Measurements from ENCODE around the gene CXXC5.

DNA sequence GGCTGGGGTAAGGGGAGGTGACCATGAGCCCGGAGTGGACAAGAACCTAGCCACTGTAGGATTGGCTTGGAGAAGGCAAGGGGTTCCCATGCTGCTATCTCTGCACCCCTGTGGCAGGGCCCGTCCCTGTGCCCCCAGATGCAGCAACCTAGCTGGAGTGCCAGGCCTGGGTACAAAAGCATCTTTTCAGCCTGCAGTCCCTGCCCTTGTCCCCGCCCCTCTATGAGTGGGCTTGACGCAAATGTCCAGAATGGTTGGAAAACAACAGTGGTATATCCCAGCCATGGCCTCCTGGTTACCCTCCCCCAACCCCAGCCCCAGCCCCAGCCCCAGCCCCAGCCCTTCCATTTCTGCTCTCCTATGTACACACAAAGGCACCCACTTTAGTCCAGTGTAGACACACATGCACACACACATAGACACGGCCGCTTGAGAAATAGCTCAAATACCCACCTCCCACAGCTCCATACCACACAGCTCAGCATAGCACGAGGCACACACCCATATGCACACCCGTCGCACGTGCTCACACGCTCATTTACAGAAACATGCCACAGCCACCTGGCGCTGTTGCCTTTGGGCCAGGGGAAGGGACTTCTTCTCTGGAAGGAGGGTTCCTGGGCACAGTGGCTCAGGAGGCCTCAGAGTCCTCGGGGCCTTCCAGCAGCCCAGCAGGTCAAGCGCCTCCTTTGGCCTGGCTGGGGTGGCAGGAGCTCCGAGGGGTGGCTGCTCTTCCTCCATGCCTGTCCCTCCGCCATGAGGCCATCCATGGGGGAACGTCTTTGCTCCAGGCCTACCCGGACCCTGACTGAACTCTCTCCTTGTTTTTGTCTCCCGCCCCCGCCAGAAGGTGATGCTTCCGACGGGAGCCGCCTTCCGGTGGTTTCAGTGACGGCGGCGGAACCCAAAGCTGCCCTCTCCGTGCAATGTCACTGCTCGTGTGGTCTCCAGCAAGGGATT, 34.1 kb downstream of the CXXC5 start:
- TF ChIP-seq, protein P1, sequence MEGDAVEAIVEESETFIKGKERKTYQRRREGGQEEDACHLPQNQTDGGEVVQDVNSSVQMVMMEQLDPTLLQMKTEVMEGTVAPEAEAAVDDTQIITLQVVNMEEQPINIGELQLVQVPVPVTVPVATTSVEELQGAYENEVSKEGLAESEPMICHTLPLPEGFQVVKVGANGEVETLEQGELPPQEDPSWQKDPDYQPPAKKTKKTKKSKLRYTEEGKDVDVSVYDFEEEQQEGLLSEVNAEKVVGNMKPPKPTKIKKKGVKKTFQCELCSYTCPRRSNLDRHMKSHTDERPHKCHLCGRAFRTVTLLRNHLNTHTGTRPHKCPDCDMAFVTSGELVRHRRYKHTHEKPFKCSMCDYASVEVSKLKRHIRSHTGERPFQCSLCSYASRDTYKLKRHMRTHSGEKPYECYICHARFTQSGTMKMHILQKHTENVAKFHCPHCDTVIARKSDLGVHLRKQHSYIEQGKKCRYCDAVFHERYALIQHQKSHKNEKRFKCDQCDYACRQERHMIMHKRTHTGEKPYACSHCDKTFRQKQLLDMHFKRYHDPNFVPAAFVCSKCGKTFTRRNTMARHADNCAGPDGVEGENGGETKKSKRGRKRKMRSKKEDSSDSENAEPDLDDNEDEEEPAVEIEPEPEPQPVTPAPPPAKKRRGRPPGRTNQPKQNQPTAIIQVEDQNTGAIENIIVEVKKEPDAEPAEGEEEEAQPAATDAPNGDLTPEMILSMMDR (conservative IDR thresholded peaks at IDR 0.05 in 1 of 2, IDR thresholded peaks at IDR 0.05 in 1 of 2; ENCODE audit: extremely low read depth in 1 of 2, insufficient read depth in 1 of 2, low read depth in 1 of 2, low read length in 2 of 2): no peak
- no peak for TF ChIP-seq EZH2 (IDR thresholded peaks at IDR 0.05; ENCODE audit: borderline replicate concordance, low read length)
